CD14-positive monocyte (primary cell): ENCODE data around the gene TICAM1. TPM values are rescaled to one million over a fixed set of nuclear protein-coding genes. Genes with fewer than 3 reads are reported as not detected.

ENCODE experiments used
- DNase-seq, 3 donors: peaks; one replicate each; pipeline ENCODE4 v3.0.0-alpha.2; 2011 to 2022
- H2AFZ ChIP-seq: 2 replicates; pipeline ENCODE4 v1.6.0; 2012; ENCODE audit warnings: mild to moderate bottlenecking, low read depth, low read length, inconsistent platforms; ENCODE audit not compliant: insufficient read depth, poor library complexity, severe bottlenecking
- H3K27ac ChIP-seq, 2 donors: 1 replicate in 1 of 2; 2 replicates in 1 of 2; pipeline ENCODE4 v1.5.1; 2012 to 2013; ENCODE audit warnings: low read length in 2 of 2, control low read depth in 1 of 2, inconsistent platforms in 1 of 2, low read depth in 1 of 2, mild to moderate bottlenecking in 1 of 2
- H3K27me3 ChIP-seq, 2 donors: one replicate each; pipeline versions ENCODE4 v1.6.0 to v1.6.1; 2011 to 2013; ENCODE audit warnings: low read length in 2 of 2; ENCODE audit not compliant: control insufficient read depth in 2 of 2, insufficient read depth in 2 of 2
- H3K36me3 ChIP-seq, 2 donors: replicated peaks in 1 of 2; 1 replicate in 1 of 2; 2 replicates in 1 of 2; pipeline versions ENCODE4 v1.5.1 to v1.6.1; 2012 to 2013; ENCODE audit warnings: low read length in 2 of 2, control low read depth in 1 of 2, inconsistent platforms in 1 of 2, mild to moderate bottlenecking in 1 of 2; ENCODE audit not compliant: insufficient read depth in 2 of 2, control insufficient read depth in 1 of 2
- H3K4me1 ChIP-seq, 2 donors: 1 replicate in 1 of 2; 2 replicates in 1 of 2; pipeline versions ENCODE4 v1.5.1 to v1.6.1; 2012 to 2013; ENCODE audit warnings: low read length in 2 of 2, control low read depth in 1 of 2, inconsistent platforms in 1 of 2, mild to moderate bottlenecking in 1 of 2, moderate library complexity in 1 of 2; ENCODE audit not compliant: insufficient read depth in 2 of 2, control insufficient read depth in 1 of 2
- H3K4me2 ChIP-seq: replicated peaks from 2 replicates; pipeline ENCODE3; 2012; ENCODE audit warnings: low read length, moderate library complexity, mild to moderate bottlenecking; ENCODE audit not compliant: poor library complexity, severe bottlenecking; ENCODE audit errors: extremely low read depth
- H3K4me3 ChIP-seq, 3 experiments: fragments of 200-600 bp in 1 of 3; sonication (generic) in 1 of 3; replicated peaks in 1 of 3; 1 replicate in 2 of 3; 2 replicates in 1 of 3; pipeline ENCODE4 v1.5.1; 2011 to 2013; ENCODE audit warnings: low read length in 3 of 3, mild to moderate bottlenecking in 3 of 3, control low read depth in 2 of 3, low read depth in 2 of 3, inconsistent platforms in 1 of 3, moderate library complexity in 1 of 3
- H3K79me2 ChIP-seq: 2 replicates; pipeline ENCODE4 v1.6.0; 2012; ENCODE audit warnings: mild to moderate bottlenecking, control low read depth, inconsistent platforms, low read length, moderate library complexity; ENCODE audit not compliant: insufficient read depth
- H3K9ac ChIP-seq: 2 replicates; pipeline ENCODE4 v1.6.0; 2017; ENCODE audit warnings: low read length, mild to moderate bottlenecking; ENCODE audit not compliant: insufficient read depth, poor library complexity, severe bottlenecking
- H3K9me3 ChIP-seq, 2 donors: replicated peaks in 1 of 2; 1 replicate in 1 of 2; 2 replicates in 1 of 2; pipeline versions ENCODE4 v1.5.1 to v1.6.1; 2012 to 2013; ENCODE audit warnings: low read length in 2 of 2, control low read depth in 1 of 2; ENCODE audit not compliant: control insufficient read depth in 1 of 2, insufficient read depth in 1 of 2
- H4K20me1 ChIP-seq: 2 replicates; pipeline ENCODE4 v1.6.0; 2012; ENCODE audit warnings: mild to moderate bottlenecking, low read length, control low read depth, moderate library complexity; ENCODE audit not compliant: insufficient read depth
- H3K27ac Mint-ChIP-seq, 7 donors: one replicate each; pipeline ENCODE4 v1.8.0; 2020; ENCODE audit warnings: mild to moderate bottlenecking in 7 of 7, mixed read lengths in 7 of 7, moderate library complexity in 6 of 7, inconsistent platforms in 2 of 7
- H3K27me3 Mint-ChIP-seq, 3 donors: one replicate each; pipeline ENCODE4 v1.8.0; 2021 to 2022; ENCODE audit warnings: low read depth in 3 of 3, mild to moderate bottlenecking in 3 of 3, mixed read lengths in 3 of 3, moderate library complexity in 3 of 3, inconsistent platforms in 1 of 3
- H3K36me3 Mint-ChIP-seq, 2 donors: one replicate each; pipeline ENCODE4 v1.8.0; 2020; ENCODE audit warnings: mixed read lengths in 2 of 2, inconsistent platforms in 1 of 2, mild to moderate bottlenecking in 1 of 2
- H3K4me1 Mint-ChIP-seq: one replicate; pipeline ENCODE4 v1.8.0; 2020; ENCODE audit warnings: mild to moderate bottlenecking, mixed read lengths
- H3K4me3 Mint-ChIP-seq, 2 donors: one replicate each; pipeline ENCODE4 v1.8.0; 2020; ENCODE audit warnings: mild to moderate bottlenecking in 2 of 2, mixed read lengths in 2 of 2, moderate library complexity in 1 of 2
- H3K9me3 Mint-ChIP-seq, 7 donors: one replicate each; pipeline ENCODE4 v1.8.0; 2020 to 2022; ENCODE audit warnings: mixed read lengths in 7 of 7, mild to moderate bottlenecking in 6 of 7, moderate library complexity in 6 of 7, inconsistent platforms in 2 of 7
- CTCF ChIP-seq: fragments of 200-600 bp; IDR thresholded peaks from one replicate; pipeline ENCODE4 v1.8.0; 2022; ENCODE audit warnings: antibody characterized with exemption, mild to moderate bottlenecking
- WGBS: methylation state at CpG from one replicate; pipeline ENCODE4 v1.1.5; 2013; ENCODE audit warnings: missing lambda C conversion rate; ENCODE audit not compliant: insufficient coverage; 5-methylcytosine and 5-hydroxymethylcytosine counted together
- intact Hi-C, 2 donors: fragments of 100-400 bp; cut with micrococcal nuclease; formaldehyde crosslinking; loops; one replicate each; pipeline versions ENCODE4 v1.15.0 to v1.15.1; 2023
- polyA plus RNA-seq, 3 donors: library from polyadenylated mRNA; depleted of rRNA in 1 of 3; unstranded in 2 of 3; stranded (reverse) in 1 of 3; fragments of 300-500 nt in 2 of 3; fragments of >200 nt in 1 of 3; fragmentation: Illumina TruSeq in 2 of 3; gene quantifications; 1 replicate in 2 of 3; 2 replicates in 1 of 3; pipeline ENCODE4 v1.2.3, GENCODE V29; 2012 to 2021

The TICAM1 gene
- polyA plus RNA-seq, 3 donors: 5.9 to 10.7 (median 9.2) TPM

- Histone ChIP-seq H3K4me2 (peak overlapping the region; percentile 75), H3K9me3 (no peaks in the 10 kb centered on the region), H3K4me3 (peak overlapping the region; percentile 14 to 71 (median 14)), H3K79me2 (peaks cover 22% of the 10 kb centered on the region), H3K27ac (peak overlapping the region; percentile 26 to 67), H2AFZ (no peak overlapping the region), H3K27me3 (no peaks in the 10 kb centered on the region), H4K20me1 (peaks cover 58% of the 10 kb centered on the region), H3K36me3 (peaks cover 29 to 41% of the 10 kb centered on the region in 2 donors), H3K9ac (no peak overlapping the region), H3K4me1 (peaks cover 56 to 59% of the 10 kb centered on the region in 2 donors)
- peak; percentile 88 to 95 (median 92) for DNase-seq
- Mint-ChIP-seq H3K36me3 (peaks cover 34 to 43% of the 10 kb centered on the region in 2 donors), H3K27ac (peak overlapping the region; percentile 81 to 100 (median 90)), H3K4me3 (peak overlapping the region; percentile 65 to 83), H3K27me3 (peaks cover 0 to 6% (median 0%) of the 10 kb centered on the region in 3 donors), H3K4me1 (peaks cover 39% of the 10 kb centered on the region), H3K9me3 (peaks cover 0 to 4% (median 0%) of the 10 kb centered on the region in 7 donors)
- WGBS: 31% methylated on average over 15 of the region's 28 CpGs
- TF ChIP-seq CTCF: no peak
- intact Hi-C loops: no loop called here
Measured at GRCh38 chr19:4815426-4816201, 15.9 kb downstream of the TICAM1 start.

GRCh38 chr19:4814625-4815425 is 16.7 kb downstream of the TICAM1 start:
- peaks cover 32 to 37% of the 10 kb centered on the region in 2 donors for H3K36me3 Mint-ChIP-seq
- peak overlapping the region in 1 of 2 donors; percentile 83 for H3K4me3 Mint-ChIP-seq
- Histone ChIP-seq H4K20me1 (peaks cover 50% of the 10 kb centered on the region), H3K9me3 (no peaks in the 10 kb centered on the region), H3K36me3 (peaks cover 29 to 38% of the 10 kb centered on the region in 2 donors), H2AFZ (no peak overlapping the region), H3K79me2 (peaks cover 21% of the 10 kb centered on the region), H3K27me3 (no peaks in the 10 kb centered on the region), H3K27ac (peak overlapping the region; percentile 67 to 99), H3K4me1 (peaks cover 63 to 67% of the 10 kb centered on the region in 2 donors), H3K9ac (no peak overlapping the region), H3K4me3 (peak overlapping the region in 1 of 3 experiments; percentile 71), H3K4me2 (peak overlapping the region; percentile 75)
- TF ChIP-seq CTCF: no peak
- intact Hi-C loops: loop anchor here in 1 of 2 donors (5.0 kb wide), 1 partner anchor 37 kb away; no protein-coding TSS in a partner anchor
- peaks cover 46% of the 10 kb centered on the region for H3K4me1 Mint-ChIP-seq
- H3K9me3 Mint-ChIP-seq: peaks cover 0 to 4% (median 0%) of the 10 kb centered on the region in 7 donors
- 74% methylated on average over 7 of the region's 7 CpGs for WGBS
- DNase-seq: no peak
- H3K27ac Mint-ChIP-seq: peak overlapping the region; percentile 81 to 100 (median 90)
- peaks cover 0 to 6% (median 0%) of the 10 kb centered on the region in 3 donors for H3K27me3 Mint-ChIP-seq
